ENCODE measurements around the gene RAPGEF5. TPM values are rescaled to one million over a fixed set of nuclear protein-coding genes. Genes with fewer than 3 reads are reported as not detected.

Gene RAPGEF5
- polyA plus RNA-seq, 1 donor, result 13.9 TPM

DNA sequence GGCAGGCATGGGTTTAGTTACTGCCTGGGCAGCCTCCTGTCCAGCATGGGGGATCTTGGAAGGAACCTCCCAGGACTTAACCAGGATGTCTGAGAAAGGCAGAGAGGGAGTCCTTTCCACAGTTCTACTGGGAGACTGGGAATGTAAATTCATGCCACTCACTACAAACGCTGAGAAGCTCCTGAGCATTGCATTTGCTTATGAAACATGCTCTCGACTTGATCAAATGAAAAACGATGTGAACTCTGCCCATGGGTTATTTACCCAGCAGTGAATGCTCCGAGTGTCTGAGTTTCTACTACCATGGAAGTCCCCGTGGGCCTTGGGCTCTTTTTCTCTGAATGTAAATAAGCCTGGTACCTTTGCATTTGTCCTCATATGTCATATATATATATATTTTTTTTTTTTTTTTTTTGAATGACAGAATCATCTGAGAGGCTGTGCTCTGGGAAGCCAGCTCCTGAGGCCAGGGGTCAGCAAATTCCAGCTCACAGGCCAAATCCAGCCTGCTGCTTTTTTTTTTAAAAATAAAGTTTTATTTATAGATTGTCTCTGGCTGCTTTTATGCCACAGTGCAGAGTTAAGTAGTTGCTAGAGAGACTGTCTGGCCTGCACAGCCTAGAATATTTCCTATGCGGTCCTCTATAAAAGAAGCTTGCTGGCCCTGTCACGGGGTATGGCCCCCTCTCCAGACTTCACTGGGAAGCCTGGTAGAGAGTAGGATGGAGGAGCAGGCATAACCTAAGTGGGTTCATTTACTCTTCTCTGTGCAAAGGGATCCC is 21.4 kb upstream of the RAPGEF5 start:
- no peak for DNase-seq (ENCODE audit: low read depth)

- no peak for DNase-seq (ENCODE audit: low read depth)
Measured at GRCh38 chr7:22377703-22378102, 20.7 kb upstream of the RAPGEF5 start.

DNA sequence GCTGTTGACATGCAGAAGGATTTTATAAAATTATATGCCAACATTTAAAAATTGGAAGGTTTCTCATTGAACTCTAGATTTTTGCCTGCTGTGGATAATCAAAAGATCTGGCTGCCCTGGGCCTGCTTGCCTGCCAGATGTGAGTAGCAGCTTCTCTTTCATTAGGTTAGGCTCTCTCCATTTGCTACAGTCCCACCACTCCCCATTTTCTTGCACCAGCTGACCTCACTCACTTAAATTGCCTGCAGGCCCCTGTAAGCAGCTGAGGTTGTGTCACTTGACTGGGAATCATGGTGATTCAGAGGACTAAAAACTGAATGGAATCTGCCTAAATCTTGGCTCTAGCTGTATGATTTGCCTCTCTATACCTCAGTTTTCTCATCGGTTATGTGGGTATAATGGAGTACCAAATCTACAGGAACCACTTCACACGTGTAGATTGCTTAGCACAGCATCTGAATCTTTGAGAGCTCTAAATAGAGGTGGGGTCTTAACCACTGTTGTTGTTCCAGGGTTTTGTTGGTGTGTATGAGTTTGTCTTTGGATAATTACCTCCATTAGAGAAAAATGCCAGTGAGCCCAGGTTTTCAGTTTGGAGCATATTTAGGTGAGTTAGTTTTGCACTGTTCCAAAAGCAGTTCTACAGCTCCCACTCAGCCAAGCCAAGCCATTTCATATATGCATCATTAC is 18.6 kb upstream of the RAPGEF5 start:
- DNase-seq (ENCODE audit: low read depth), result no peak

DNA sequence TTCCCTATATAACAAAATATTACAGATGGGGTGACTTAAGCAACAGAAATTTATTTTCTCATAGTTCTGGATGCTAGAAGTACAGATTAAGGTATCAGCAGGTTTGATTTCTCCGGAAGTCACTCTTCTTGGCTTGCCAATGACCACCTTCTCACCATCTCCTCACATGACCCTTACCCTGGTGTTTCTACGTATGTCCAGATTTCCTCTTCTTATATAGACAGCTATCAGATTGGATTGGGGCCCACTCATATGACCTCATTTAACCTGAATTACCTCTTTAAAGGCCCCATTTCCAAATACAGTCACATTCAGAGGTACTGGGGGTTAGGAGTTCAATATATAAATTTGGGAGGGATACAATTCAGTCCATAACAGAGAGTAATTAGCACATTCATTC is 17.0 kb upstream of the RAPGEF5 start:
- no peak for DNase-seq (ENCODE audit: low read depth)

DNA sequence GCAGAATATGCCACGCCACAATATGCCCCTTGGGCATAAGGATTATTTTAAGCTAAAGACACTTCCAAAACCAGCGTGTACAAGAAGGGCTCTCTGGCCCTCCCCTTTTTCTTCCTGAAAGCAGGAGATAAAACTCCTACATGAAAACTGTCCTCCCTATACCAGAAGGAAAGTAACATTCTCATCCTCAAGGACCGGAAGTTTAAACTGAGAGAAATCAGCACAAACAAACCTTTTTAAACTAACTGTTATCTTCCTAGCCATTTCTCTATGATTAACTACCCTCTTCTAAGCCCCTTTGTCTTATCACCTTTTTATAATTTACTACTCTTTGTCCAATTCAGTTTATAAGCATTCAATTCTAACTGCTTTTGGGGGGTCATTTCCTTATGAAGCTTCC is 16.4 kb upstream of the RAPGEF5 start:
- no peak for DNase-seq (ENCODE audit: low read depth)

GRCh38 chr7:22372863-22373262 is 15.9 kb upstream of the RAPGEF5 start:
- DNase-seq (ENCODE audit: low read depth), result no peak

DNA sequence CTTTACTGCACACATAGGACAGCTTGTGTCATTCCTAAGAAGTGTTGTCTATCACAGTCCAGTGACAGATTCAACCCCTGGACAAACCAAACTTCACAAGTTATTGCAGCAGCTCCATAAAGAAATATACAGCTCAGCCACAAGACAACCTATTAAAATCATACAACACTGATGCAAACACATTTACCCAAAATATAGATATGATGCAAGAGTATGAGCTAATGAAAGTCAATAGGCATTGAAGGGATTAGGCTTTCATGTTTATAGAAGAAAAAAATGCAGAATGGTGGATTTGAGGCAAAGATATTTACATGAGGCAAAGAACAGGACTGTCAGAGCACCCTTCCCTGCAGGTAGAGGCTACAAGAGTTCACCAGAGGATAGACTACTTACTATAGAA is 14.9 kb upstream of the RAPGEF5 start:
- DNase-seq (ENCODE audit: low read depth), result no peak

GRCh38 chr7:22364900-22365299 is 7.9 kb upstream of the RAPGEF5 start:
- no peak for DNase-seq (ENCODE audit: low read depth)

DNA sequence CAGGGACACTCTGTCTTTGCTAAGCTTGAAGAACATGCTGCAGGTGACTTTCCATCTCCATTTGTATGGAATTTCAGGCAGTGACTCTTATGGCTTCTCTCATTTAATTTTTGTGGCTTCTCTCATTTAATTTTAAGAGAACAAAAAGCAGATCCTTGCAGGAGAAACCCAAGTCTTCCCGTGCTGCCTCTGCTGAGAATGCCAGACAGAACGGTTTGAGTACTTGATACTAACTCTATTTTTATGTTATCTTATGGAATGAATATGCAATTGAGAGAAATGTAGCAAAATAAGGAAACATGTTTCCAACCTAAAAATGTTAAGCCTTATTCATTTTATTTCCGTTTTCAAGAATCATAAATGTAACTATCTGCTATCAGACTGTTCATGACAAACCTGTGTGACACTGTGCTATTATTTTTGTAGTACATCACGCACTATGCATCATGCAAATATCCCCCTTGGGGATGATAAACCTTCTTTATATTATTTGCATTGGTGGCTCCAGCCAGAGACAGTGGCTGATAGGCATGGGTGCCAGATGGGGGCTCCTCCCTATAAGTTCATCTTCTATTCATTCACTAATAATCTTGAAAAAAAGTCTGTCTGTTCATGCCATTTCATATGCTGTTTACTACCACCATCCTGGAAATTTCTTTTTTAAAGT is 6.9 kb upstream of the RAPGEF5 start:
- no peak for DNase-seq (ENCODE audit: low read depth)

GRCh38 chr7:22361795-22362194 is 4.8 kb upstream of the RAPGEF5 start:
- no peak for DNase-seq (ENCODE audit: low read depth)

- DNase-seq (ENCODE audit: low read depth), result no peak
Measured at GRCh38 chr7:22361320-22361719, 4.4 kb upstream of the RAPGEF5 start.

DNA sequence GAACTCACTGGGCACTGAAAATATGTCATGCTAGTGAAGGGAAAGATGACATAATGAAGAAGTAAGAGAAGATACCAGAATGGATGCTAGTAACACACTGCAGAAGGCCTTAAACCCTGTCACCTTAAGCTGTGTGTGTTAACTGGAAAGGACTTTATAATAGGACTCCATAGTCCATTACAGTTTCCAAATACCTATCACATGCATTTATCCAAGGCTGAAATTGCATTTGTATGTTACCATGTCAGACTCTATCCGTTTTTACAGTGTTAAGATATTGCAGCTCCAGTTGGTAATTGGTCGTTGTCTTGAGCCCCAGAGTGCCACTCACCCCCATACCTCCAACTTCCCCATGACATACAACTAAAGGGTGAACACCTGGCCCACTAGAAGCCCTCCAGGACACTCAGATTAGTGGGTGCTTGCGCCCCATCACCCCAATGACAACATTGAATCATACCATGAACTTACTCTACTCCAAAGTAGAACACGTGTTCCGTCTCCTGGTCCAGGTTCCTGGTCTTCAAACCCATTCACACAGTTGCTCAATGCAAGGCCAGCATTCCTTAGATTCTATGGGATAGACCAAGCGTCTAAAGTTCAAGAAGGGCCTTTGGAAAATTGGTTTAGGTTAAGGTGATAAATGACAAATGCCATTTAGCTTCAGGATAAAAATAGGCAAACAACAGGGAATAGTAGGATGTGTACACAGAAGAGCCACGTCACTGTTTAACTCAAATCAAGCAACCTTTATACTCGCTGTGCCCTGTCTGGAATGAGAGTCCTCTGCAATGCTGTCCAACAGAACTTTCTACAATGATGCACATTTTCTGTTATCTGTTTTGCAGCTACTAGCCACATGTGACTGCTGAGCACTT is 2.1 kb upstream of the RAPGEF5 start:
- DNase-seq (ENCODE audit: low read depth), result no peak

DNA sequence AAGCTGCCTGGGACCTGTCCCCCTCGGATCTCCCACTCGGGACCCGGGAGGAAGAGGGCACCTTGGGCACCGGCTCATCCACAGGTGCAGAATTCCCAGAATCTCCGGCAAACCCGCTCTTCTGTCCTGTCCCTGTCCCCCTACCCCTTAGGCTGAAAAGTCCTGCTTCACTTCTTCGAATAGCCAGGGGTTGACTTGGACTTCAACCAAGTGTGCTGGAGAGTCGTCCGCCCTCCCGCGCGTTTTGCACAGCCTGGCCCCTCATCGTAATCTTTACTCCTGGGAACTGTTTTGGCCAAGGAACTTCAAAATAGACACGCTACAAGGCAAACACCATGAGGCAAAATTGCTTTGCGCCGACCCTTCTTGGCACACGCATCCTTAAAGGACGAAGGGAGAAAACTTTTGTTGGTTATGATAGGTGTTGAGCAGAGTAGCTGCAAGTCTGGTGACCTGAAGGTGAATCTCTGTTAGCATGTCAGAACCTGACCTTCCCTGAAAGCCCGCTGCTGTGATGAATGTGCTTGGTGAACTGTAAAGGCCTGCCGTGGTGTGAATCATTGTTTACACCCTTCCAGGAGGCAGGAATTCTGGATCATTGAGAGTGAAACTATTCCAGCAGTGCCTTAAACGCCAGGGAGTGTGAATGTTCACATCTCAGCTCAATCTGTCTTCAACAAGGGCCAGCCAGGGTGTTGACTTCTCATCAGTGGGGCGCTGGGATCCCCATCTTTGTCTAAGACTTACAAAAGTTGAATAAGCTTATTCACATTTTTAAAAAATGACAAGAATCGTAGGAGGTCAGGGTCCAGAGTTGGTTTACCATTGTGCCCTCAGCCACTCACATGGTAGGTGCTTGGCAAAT is 589 bp upstream of the RAPGEF5 start:
- DNase-seq (ENCODE audit: low read depth), result no peak

GRCh38 chr7:22356010-22356691 is 803 bp downstream of the RAPGEF5 start:
- DNase-seq (ENCODE audit: low read depth), result no peak

DNA sequence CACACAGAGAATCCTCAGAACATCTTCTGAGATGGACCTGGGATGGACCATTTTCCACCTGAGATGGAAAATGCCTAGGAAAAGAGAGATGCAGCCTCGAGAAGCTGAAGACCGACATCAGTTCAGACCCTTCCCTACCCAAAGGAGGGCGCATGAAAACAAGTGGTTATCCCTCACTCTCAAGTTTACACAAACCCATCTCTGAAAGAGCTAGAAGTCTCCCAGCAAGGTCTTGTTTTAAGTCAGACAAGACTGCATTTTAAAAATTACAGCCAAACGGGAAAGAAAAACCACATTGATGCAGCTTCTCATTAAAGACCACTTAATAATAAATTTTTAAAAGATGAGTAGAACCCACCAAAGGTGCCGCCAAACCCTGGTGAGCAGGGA is 1.3 kb downstream of the RAPGEF5 start:
- DNase-seq (ENCODE audit: low read depth), result no peak

DNA sequence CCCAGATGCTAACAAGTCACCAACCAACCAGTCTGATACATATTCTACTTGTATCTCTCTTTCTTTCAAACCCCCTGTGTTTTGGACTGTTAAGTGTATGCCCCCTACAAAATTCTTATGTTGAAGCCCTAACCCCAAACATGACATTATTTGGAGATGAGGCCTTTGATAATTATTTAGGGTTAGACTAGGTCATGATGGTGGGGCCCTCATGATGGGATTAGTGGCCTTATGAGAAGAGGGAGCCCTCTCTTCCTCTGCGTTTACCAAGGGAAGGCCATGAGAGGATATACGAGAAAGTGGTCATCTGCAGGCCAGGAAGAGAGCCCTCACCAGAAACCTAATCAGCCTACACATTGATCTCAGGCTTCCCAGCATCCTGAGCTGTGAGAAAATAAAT is 2.5 kb downstream of the RAPGEF5 start:
- no peak for DNase-seq (ENCODE audit: low read depth)

- DNase-seq (ENCODE audit: low read depth), result no peak
Measured at GRCh38 chr7:22352887-22353286, 4.1 kb downstream of the RAPGEF5 start.

GRCh38 chr7:22351878-22352277 is 5.1 kb downstream of the RAPGEF5 start:
- DNase-seq (ENCODE audit: low read depth), result no peak

GRCh38 chr7:22351329-22351692 is 5.6 kb downstream of the RAPGEF5 start:
- no peak for DNase-seq (ENCODE audit: low read depth)

All from forelimb muscle (tissue), 1 donor.